ENCODE results near the gene PAQR5. TPM values are rescaled to one million over a fixed set of nuclear protein-coding genes. Genes with fewer than 3 reads are reported as not detected.
A peak's percentile ranks its signal among the peaks of the same experiment; 100 is the strongest.
"Not testable (repeated sequence)": the region's sequence is repeated elsewhere in the genome, so short reads cannot be mapped to it uniquely, and the experiment has no call there.

Gene PAQR5
- total and polyA plus RNA-seq, 9 of the 15 experiments (the other 6 are each of a cell fraction or from before 2014, with no cell fraction given), result 0.04 to 0.08 TPM; not detected in 7

- TF ChIP-seq ATF1 (CRISPR knock-in tag; IDR thresholded peaks at IDR 0.05) (no peak), ATF1 (tag; IDR thresholded peaks at IDR 0.05) (peak; percentile 43)
Observed at GRCh38 chr15:69290346-69291164, 8.2 kb upstream of the PAQR5 start (continued).

- H3K9me3 ChIP-seq (replicated peaks; ENCODE audit: control insufficient read depth, insufficient read depth, low read depth, low read length); intact Hi-C loops (cut with micrococcal nuclease); H3K9me1 ChIP-seq (ENCODE audit: control insufficient read depth, insufficient read depth, low read length); ATAC-seq; H3K4me3 ChIP-seq; POLR2A ChIA-PET; H4K20me1 ChIP-seq (replicated peaks; ENCODE audit: control insufficient read depth, insufficient read depth, low read length); BruUV-seq (replicated peaks); H2AFZ ChIP-seq (ENCODE audit: low read depth, low read length); H3K4me2 ChIP-seq (ENCODE audit: insufficient read depth, low read length); FAIRE-seq; CTCF ChIA-PET (ENCODE audit: low intra/inter-chr PET ratio); in situ Hi-C loops (cut with MboI); H3K4me1 ChIP-seq (replicated peaks in 1 of 2; ENCODE audit: control insufficient read depth in 2 of 2, insufficient read depth in 2 of 2, low read length in 2 of 2); DNase-seq (ENCODE audit: extremely low read depth in 1 of 4, low spot score in 3 of 4); H3K9ac ChIP-seq (ENCODE audit: insufficient read depth in 1 of 2, low read depth in 2 of 2, low read length in 2 of 2); H3K27ac ChIP-seq (ENCODE audit: extremely low read depth, low read depth, low read length); H3K36me3 ChIP-seq (ENCODE audit: control insufficient read depth, insufficient read depth, low read length); H3K79me2 ChIP-seq (ENCODE audit: control insufficient read depth, insufficient read depth, low read length): not testable (repeated sequence)
- WGBS (ENCODE audit: insufficient coverage, low coverage, missing lambda C conversion rate), result 0% methylated on average over 8 of the region's 10 CpGs
- H3K27me3 ChIP-seq (ENCODE audit: control insufficient read depth in 2 of 2, insufficient read depth in 2 of 2, low read length in 2 of 2), result peaks cover 13 to 66% of the 10 kb centered on the region in 2 experiments
Observed at GRCh38 chr15:69291651-69292050, 7.1 kb upstream of the PAQR5 start.

- H3K9me1 ChIP-seq (ENCODE audit: control insufficient read depth, insufficient read depth, low read length), result no peaks in the 10 kb centered on the region
- H3K27me3 ChIP-seq (ENCODE audit: control insufficient read depth in 2 of 2, insufficient read depth in 2 of 2, low read length in 2 of 2), result peaks cover 16 to 71% of the 10 kb centered on the region in 2 experiments
- no peaks in the 10 kb centered on the region for H3K4me1 ChIP-seq (replicated peaks in 1 of 2; ENCODE audit: control insufficient read depth in 2 of 2, insufficient read depth in 2 of 2, low read length in 2 of 2)
- no peaks in the 10 kb centered on the region for H3K79me2 ChIP-seq (ENCODE audit: control insufficient read depth, insufficient read depth, low read length)
- no TSS peak for BruUV-seq (replicated peaks)
- H3K27ac ChIP-seq (ENCODE audit: extremely low read depth, low read depth, low read length), result no peak overlapping the region
- ATAC-seq (no peak), DNase-seq (ENCODE audit: extremely low read depth in 1 of 4, low spot score in 3 of 4) (no peak), FAIRE-seq (no peak)
- no peak overlapping the region for H3K4me2 ChIP-seq (ENCODE audit: insufficient read depth, low read length)
- CTCF ChIA-PET (ENCODE audit: low intra/inter-chr PET ratio), result no interaction called here
- no peak overlapping the region for H3K9ac ChIP-seq (ENCODE audit: insufficient read depth in 1 of 2, low read depth in 2 of 2, low read length in 2 of 2)
- 0% methylated on average over 10 of the region's 10 CpGs for WGBS (ENCODE audit: insufficient coverage, low coverage, missing lambda C conversion rate)
- POLR2A ChIA-PET, result no interaction called here
- H4K20me1 ChIP-seq (replicated peaks; ENCODE audit: control insufficient read depth, insufficient read depth, low read length), result no peaks in the 10 kb centered on the region; the same call in 1 of the 2 replicates
- H3K4me3 ChIP-seq, result no peak overlapping the region
- intact Hi-C loops (cut with micrococcal nuclease), result no loop called here
- H2AFZ ChIP-seq (ENCODE audit: low read depth, low read length), result no peak overlapping the region
- in situ Hi-C loops (cut with MboI), result no loop called here
- H3K9me3 ChIP-seq (replicated peaks; ENCODE audit: control insufficient read depth, insufficient read depth, low read depth, low read length), result no peaks in the 10 kb centered on the region
- no peaks in the 10 kb centered on the region for H3K36me3 ChIP-seq (ENCODE audit: control insufficient read depth, insufficient read depth, low read length)
- TF ChIP-seq MLLT1 (IDR thresholded peaks at IDR 0.05) (no peak), ARNT (IDR thresholded peaks at IDR 0.05) (no peak), OTX1 (CRISPR knock-in tag; IDR thresholded peaks at IDR 0.05) (no peak), MLX (CRISPR knock-in tag; conservative IDR thresholded peaks at IDR 0.05) (no peak), ZNF277 (CRISPR knock-in tag; IDR thresholded peaks at IDR 0.05; ENCODE audit: borderline replicate concordance) (no peak), ZNF507 (tag; conservative IDR thresholded peaks at IDR 0.05) (no peak)
Observed at GRCh38 chr15:69292826-69293420, 5.8 kb upstream of the PAQR5 start.
